Activated naive CD4-positive, alpha-beta T cell treated with anti-CD3 and anti-CD28 coated beads, Interleukin-2, amount 50 U/mL, for 72 hours (primary cell): ENCODE measurements around the gene SREK1. TPM values are rescaled to one million over a fixed set of nuclear protein-coding genes. Genes with fewer than 3 reads are reported as not detected.

Experiments
- ATAC-seq, 2 donors: fragments of 150-1000 bp; cut with Tn5 transposase; 2 replicates each; pipeline ENCODE4 v1.10.0; 2021; ENCODE audit warnings: mild to moderate bottlenecking in 2 of 2, moderate library complexity in 2 of 2
- DNase-seq, 2 donors: peaks; one replicate each; pipeline ENCODE4 v3.0.0; 2021 to 2022; ENCODE audit warnings: low spot score in 2 of 2
- H3K27ac Mint-ChIP-seq, 2 donors: one replicate each; pipeline ENCODE4 v1.8.0; 2022; ENCODE audit warnings: mild to moderate bottlenecking in 2 of 2, mixed read lengths in 2 of 2
- H3K36me3 Mint-ChIP-seq, 2 donors: one replicate each; pipeline ENCODE4 v1.8.0; 2022; ENCODE audit warnings: mixed read lengths in 2 of 2
- H3K9me3 Mint-ChIP-seq, 2 donors: one replicate each; pipeline ENCODE4 v1.8.0; 2022; ENCODE audit warnings: mixed read lengths in 2 of 2
- total RNA-seq, 2 donors: library from RNA; stranded (reverse); gene quantifications; one replicate each; pipeline ENCODE4 v1.2.3, GENCODE V29; 2022

SREK1 gene
- total RNA-seq, 2 donors from 2014 or later, result 76.2 to 80.3 TPM

GRCh38 chr5:66232706-66233445, 88.8 kb downstream of the SREK1 start:
- ATAC-seq (no peak), DNase-seq (no peak)
- no peak overlapping the region for H3K27ac Mint-ChIP-seq
- H3K9me3 Mint-ChIP-seq, result no peaks in the 10 kb centered on the region
- no peaks in the 10 kb centered on the region for H3K36me3 Mint-ChIP-seq

Other genes with a start within 250 kb of the SREK1 start
- 10 to 100 TPM; 46.1 to 55.2 TPM for gene ERBIN, start 217.7 kb upstream of the SREK1 start, total RNA-seq